Liver (tissue), 9 donors: ENCODE results near the gene ROM1. TPM values are rescaled to one million over a fixed set of nuclear protein-coding genes. Genes with fewer than 3 reads are reported as not detected.

Source experiments
- DNase-seq: peaks from one replicate; pipeline ENCODE4 v3.0.0-alpha.2; 2017; ENCODE audit warnings: low spot score
- H3K27ac ChIP-seq, 2 donors: one replicate each; pipeline ENCODE4 v1.7.0; 2013; ENCODE audit warnings: inconsistent platforms in 2 of 2, low read length in 2 of 2, control low read depth in 1 of 2, low read depth in 1 of 2, mild to moderate bottlenecking in 1 of 2
- H3K27me3 ChIP-seq, 4 donors: one replicate each; pipeline versions ENCODE4 v1.6.1 to v1.7.0; 2013; ENCODE audit warnings: low read length in 3 of 4, inconsistent platforms in 1 of 4, mild to moderate bottlenecking in 1 of 4, moderate library complexity in 1 of 4; ENCODE audit not compliant: control insufficient read depth in 4 of 4, insufficient read depth in 4 of 4
- H3K36me3 ChIP-seq, 4 donors: one replicate each; pipeline versions ENCODE4 v1.6.1 to v1.7.0; 2013; ENCODE audit warnings: low read length in 3 of 4, mild to moderate bottlenecking in 3 of 4, low read depth in 1 of 4, moderate library complexity in 1 of 4; ENCODE audit not compliant: control insufficient read depth in 4 of 4, insufficient read depth in 3 of 4
- H3K4me1 ChIP-seq, 4 donors: one replicate each; pipeline versions ENCODE4 v1.6.1 to v1.7.0; 2013; ENCODE audit warnings: low read length in 3 of 4, mild to moderate bottlenecking in 3 of 4, moderate library complexity in 1 of 4; ENCODE audit not compliant: control insufficient read depth in 4 of 4, insufficient read depth in 4 of 4
- H3K4me3 ChIP-seq, 3 donors: one replicate each; pipeline versions ENCODE4 v1.6.1 to v1.7.0; 2013; ENCODE audit warnings: low read length in 3 of 3, control low read depth in 1 of 3, low read depth in 1 of 3, mild to moderate bottlenecking in 1 of 3
- H3K9ac ChIP-seq, 2 donors: one replicate each; pipeline ENCODE4 v1.7.0; 2013; ENCODE audit warnings: low read length in 2 of 2, mild to moderate bottlenecking in 2 of 2, moderate library complexity in 2 of 2, control low read depth in 1 of 2, low read depth in 1 of 2
- H3K9me3 ChIP-seq, 4 donors: one replicate each; pipeline versions ENCODE4 v1.6.1 to v1.7.0; 2013; ENCODE audit warnings: low read length in 3 of 4; ENCODE audit not compliant: control insufficient read depth in 4 of 4
- ATF3 ChIP-seq: IDR thresholded peaks from 2 replicates; pipeline ENCODE4 v1.6.1; 2016; ENCODE audit warnings: antibody characterized with exemption
- CTCF ChIP-seq: fragments of 150-350 bp; IDR thresholded peaks from 2 replicates; pipeline ENCODE4 v1.5.1; 2017; ENCODE audit warnings: improper control_type of control experiment, low read depth, low read length; ENCODE audit not compliant: missing input control
- EGR1 ChIP-seq, 2 donors: IDR thresholded peaks; 2 replicates each; pipeline ENCODE4 v1.6.1; 2016 to 2018; ENCODE audit warnings: antibody characterized with exemption in 2 of 2, low read depth in 2 of 2
- FOXA1 ChIP-seq: IDR thresholded peaks from 2 replicates; pipeline ENCODE4 v1.6.1; 2016; ENCODE audit warnings: antibody characterized with exemption
- FOXA2 ChIP-seq: IDR thresholded peaks from 2 replicates; pipeline ENCODE4 v1.6.1; 2016; ENCODE audit warnings: antibody characterized with exemption
- GABPA ChIP-seq, 2 donors: IDR thresholded peaks in 1 of 2; conservative IDR thresholded peaks in 1 of 2; 2 replicates each; pipeline ENCODE4 v1.6.1; 2016; ENCODE audit warnings: antibody characterized with exemption in 2 of 2, mild to moderate bottlenecking in 1 of 2, moderate library complexity in 1 of 2
- HNF4A ChIP-seq, 2 donors: conservative IDR thresholded peaks; 2 replicates each; pipeline ENCODE4 v1.6.1; 2016; ENCODE audit warnings: antibody characterized with exemption in 2 of 2, mild to moderate bottlenecking in 2 of 2
- HNF4G ChIP-seq: IDR thresholded peaks from 2 replicates; pipeline ENCODE4 v1.6.1; 2016; ENCODE audit warnings: antibody characterized with exemption
- JUND ChIP-seq, 2 donors: IDR thresholded peaks; 2 replicates each; pipeline ENCODE4 v1.6.1; 2016; ENCODE audit warnings: antibody characterized with exemption in 2 of 2
- MAX ChIP-seq: IDR thresholded peaks from 2 replicates; pipeline ENCODE4 v1.6.1; 2016; ENCODE audit warnings: antibody characterized with exemption
- NR2F2 ChIP-seq: IDR thresholded peaks from 2 replicates; pipeline ENCODE4 v1.6.1; 2016; ENCODE audit warnings: antibody characterized with exemption
- RAD21 ChIP-seq, 2 donors: IDR thresholded peaks; 2 replicates each; pipeline ENCODE4 v1.6.1; 2016; ENCODE audit warnings: antibody characterized with exemption in 2 of 2, mild to moderate bottlenecking in 2 of 2
- REST ChIP-seq: IDR thresholded peaks from 2 replicates; pipeline ENCODE4 v1.6.1; 2016; ENCODE audit warnings: antibody characterized with exemption, mild to moderate bottlenecking
- RXRA ChIP-seq, 2 donors: IDR thresholded peaks; 2 replicates each; pipeline ENCODE4 v1.6.1; 2017 to 2018; ENCODE audit warnings: antibody characterized with exemption in 2 of 2, mild to moderate bottlenecking in 1 of 2
- SP1 ChIP-seq: IDR thresholded peaks from 2 replicates; pipeline ENCODE4 v1.6.1; 2018; ENCODE audit warnings: antibody characterized with exemption, mild to moderate bottlenecking
- TAF1 ChIP-seq: conservative IDR thresholded peaks from 2 replicates; pipeline ENCODE4 v1.6.1; 2016; ENCODE audit warnings: antibody characterized with exemption, mild to moderate bottlenecking
- YY1 ChIP-seq: IDR thresholded peaks from 2 replicates; pipeline ENCODE4 v1.6.1; 2016; ENCODE audit warnings: antibody characterized with exemption, mild to moderate bottlenecking
- ZBTB33 ChIP-seq: IDR thresholded peaks from 2 replicates; pipeline ENCODE4 v1.6.1; 2016; ENCODE audit warnings: antibody characterized with exemption
- WGBS: extraction: QIAGEN DNeasy Blood & Tissue Kit; methylation state at CpG from one replicate; pipeline ENCODE4 v1.1.7; 2013; 5-methylcytosine and 5-hydroxymethylcytosine counted together
- polyA plus RNA-seq, 2 donors: library from polyadenylated mRNA; stranded (reverse) in 1 of 2; unstranded in 1 of 2; fragments of 200-250 nt in 1 of 2; fragments of >200 nt in 1 of 2; fragmentation: Nextera tagmentation in 1 of 2; extraction: Ambion mirVana in 1 of 2; gene quantifications; one replicate each; pipeline versions ENCODE4 v1.2.1 to v1.2.3, GENCODE V29; 2013 to 2015
- total RNA-seq, 2 donors: library from RNA; depleted of rRNA; stranded (reverse); fragments of >200 nt; gene quantifications; one replicate each; pipeline ENCODE4 v1.2.3, GENCODE V29; 2014
- donor health status: healthy.
- donor health status: healthy.
- donor health status: healthy.
- donor health status: healthy.
- donor health status: healthy.

The ROM1 gene
- total and polyA plus RNA-seq, 4 donors = 0.84 to 3.9 (median 1.1) TPM

GRCh38 chr11:62645671-62645945, 32.6 kb downstream of the ROM1 start:
- peak overlapping the region; percentile 88 to 95 (median 95) for H3K4me3 ChIP-seq
- no peak for DNase-seq
- H3K4me1 ChIP-seq = peaks cover 4 to 31% (median 25%) of the 10 kb centered on the region in 4 donors
- TF ChIP-seq HNF4A (conservative IDR thresholded peaks at IDR 0.05) = no peak
- no peak for TF ChIP-seq RXRA (IDR thresholded peaks at IDR 0.05)
- TF ChIP-seq JUND (IDR thresholded peaks at IDR 0.05) = no peak
- TF ChIP-seq MAX = no peak
- no peak for TF ChIP-seq CTCF
- no peak for TF ChIP-seq ZBTB33
- TF ChIP-seq HNF4G = no peak
- TF ChIP-seq SP1 = no peak
- no peak for TF ChIP-seq ATF3
- no peak for TF ChIP-seq NR2F2
- no peak for TF ChIP-seq TAF1
- TF ChIP-seq FOXA1 = no peak
- no peak for TF ChIP-seq REST
- no peak for TF ChIP-seq RAD21 (IDR thresholded peaks at IDR 0.05)
- TF ChIP-seq GABPA (IDR thresholded peaks at IDR 0.05 in 1 of 2, conservative IDR thresholded peaks at IDR 0.05 in 1 of 2) = no peak
- TF ChIP-seq EGR1 (IDR thresholded peaks at IDR 0.05; ENCODE audit: low read depth in 2 of 2) = no peak
- TF ChIP-seq YY1 = no peak
- TF ChIP-seq FOXA2 = no peak
- peak overlapping the region; percentile 96 to 97 for H3K27ac ChIP-seq
- no peaks in the 10 kb centered on the region for H3K9me3 ChIP-seq
- peak overlapping the region; percentile 70 to 80 for H3K9ac ChIP-seq
- peaks cover 0 to 14% (median 7%) of the 10 kb centered on the region in 4 donors for H3K36me3 ChIP-seq
- H3K27me3 ChIP-seq = no peaks in the 10 kb centered on the region
- 9% methylated on average over 11 of the region's 11 CpGs for WGBS
